HepG2 (cell line): ENCODE data around the gene PRR14. TPM values are rescaled to one million over a fixed set of nuclear protein-coding genes. Genes with fewer than 3 reads are reported as not detected.

ENCODE experiments used
- CBFB ChIP-seq: sonication (generic); formaldehyde crosslinking; IDR thresholded peaks from 2 replicates; pipeline ENCODE4 v1.4.0; 2020; ENCODE audit warnings: missing genetic modification reagents
- HDAC1 ChIP-seq: sonication (generic); formaldehyde crosslinking; IDR thresholded peaks from 2 replicates; pipeline ENCODE4 v1.5.1; 2020; ENCODE audit warnings: mild to moderate bottlenecking, missing genetic modification reagents
- HNRNPK ChIP-seq: fragments of 200-400 bp; formaldehyde crosslinking; IDR thresholded peaks from 2 replicates; pipeline ENCODE4 v1.6.1; 2018; ENCODE audit warnings: low read length, low read depth, moderate library complexity, mild to moderate bottlenecking; ENCODE audit not compliant: poor library complexity, severe bottlenecking
- HOXA5 ChIP-seq: sonication (generic); formaldehyde crosslinking; IDR thresholded peaks from 2 replicates; pipeline ENCODE4 v1.4.0; 2020; ENCODE audit warnings: missing genetic modification reagents
- MED1 ChIP-seq: sonication (generic); formaldehyde crosslinking; IDR thresholded peaks from 2 replicates; pipeline ENCODE4 v1.4.0; 2020; ENCODE audit warnings: missing genetic modification reagents
- NFIB ChIP-seq: sonication (generic); formaldehyde crosslinking; IDR thresholded peaks from 2 replicates; pipeline ENCODE4 v1.9.0; 2021; ENCODE audit warnings: missing genetic modification reagents, mild to moderate bottlenecking, borderline replicate concordance
- RBM39 ChIP-seq: fragments of 200-400 bp; formaldehyde crosslinking; IDR thresholded peaks from one replicate; pipeline ENCODE4 v1.6.1; 2018; ENCODE audit warnings: antibody characterized with exemption, mild to moderate bottlenecking, low read depth, low read length; ENCODE audit not compliant: poor library complexity, severe bottlenecking
- REL ChIP-seq: sonication (generic); formaldehyde crosslinking; conservative IDR thresholded peaks from 2 replicates; pipeline ENCODE4 v1.8.0; 2022; ENCODE audit warnings: mild to moderate bottlenecking, missing genetic modification reagents, moderate library complexity
- SRY ChIP-seq: sonication (generic); formaldehyde crosslinking; IDR thresholded peaks from 2 replicates; pipeline ENCODE4 v1.8.0; 2022; ENCODE audit warnings: mild to moderate bottlenecking, missing genetic modification reagents
- ZBTB1 ChIP-seq: sonication (generic); formaldehyde crosslinking; IDR thresholded peaks from 2 replicates; pipeline ENCODE4 v1.4.0; 2020; ENCODE audit warnings: missing genetic modification reagents, borderline replicate concordance
- ZBTB3 ChIP-seq: sonication (generic); formaldehyde crosslinking; IDR thresholded peaks from 2 replicates; pipeline ENCODE4 v1.4.0; 2020; ENCODE audit warnings: low read depth, mild to moderate bottlenecking, moderate library complexity, missing genetic modification reagents, borderline replicate concordance
- ZBTB7A ChIP-seq: sonication (generic); formaldehyde crosslinking; IDR thresholded peaks from 2 replicates; pipeline ENCODE4 v1.8.0; 2022; ENCODE audit warnings: mild to moderate bottlenecking, missing genetic modification reagents
- ZC3H13 ChIP-seq: sonication (generic); formaldehyde crosslinking; IDR thresholded peaks from 2 replicates; pipeline ENCODE4 v1.8.1; 2023; ENCODE audit warnings: mild to moderate bottlenecking, missing genetic modification reagents, moderate library complexity
- ZFP37 ChIP-seq: sonication (generic); formaldehyde crosslinking; IDR thresholded peaks from 2 replicates; pipeline ENCODE4 v1.4.0; 2020; ENCODE audit warnings: missing genetic modification reagents, borderline replicate concordance
- ZFY ChIP-seq: sonication (generic); formaldehyde crosslinking; IDR thresholded peaks from 2 replicates; pipeline ENCODE4 v1.4.0; 2020; ENCODE audit warnings: missing genetic modification reagents
- ZNF121 ChIP-seq: sonication (generic); formaldehyde crosslinking; IDR thresholded peaks from 2 replicates; pipeline ENCODE4 v1.5.0; 2020; ENCODE audit warnings: mild to moderate bottlenecking, missing genetic modification reagents
- ZNF234 ChIP-seq: sonication (generic); formaldehyde crosslinking; conservative IDR thresholded peaks from 2 replicates; pipeline ENCODE4 v1.5.1; 2020; ENCODE audit warnings: mild to moderate bottlenecking, missing genetic modification reagents
- ZNF841 ChIP-seq: sonication (generic); formaldehyde crosslinking; IDR thresholded peaks from 2 replicates; pipeline ENCODE4 v1.8.1; 2023; ENCODE audit warnings: missing genetic modification reagents, borderline replicate concordance
- polyA plus RNA-seq, 8 experiments: library from polyadenylated mRNA; depleted of rRNA in 3 of 8; stranded (reverse) in 7 of 8; unstranded in 1 of 8; fragments of >200 nt; fragmentation: Illumina TruSeq in 4 of 8; extraction: Trizol in 4 of 8; gene quantifications; 2 replicates each; pipeline versions ENCODE4 v1.2.1 to v1.2.3, GENCODE V29; 2011 to 2016; ENCODE audit warnings: low read depth in 4 of 8, missing spikeins in 1 of 8, mixed read lengths in 1 of 8; ENCODE audit not compliant: insufficient read depth in 1 of 8
- total RNA-seq, 5 experiments: library from RNA; depleted of rRNA; stranded (reverse); fragments of >200 nt; fragmentation: Illumina TruSeq; extraction: Trizol; gene quantifications; 2 replicates each; pipeline ENCODE4 v1.2.3, GENCODE V29; 2016; ENCODE audit warnings: low read depth in 1 of 5
- TF ChIP-seq, protein P1 (sequence below): sonication (generic); formaldehyde crosslinking; IDR thresholded peaks from 2 replicates; pipeline ENCODE4 v1.4.0; 2020; ENCODE audit warnings: mild to moderate bottlenecking, missing genetic modification reagents
- TF ChIP-seq, protein P2 (sequence below): IDR thresholded peaks from 2 replicates; pipeline ENCODE4 v1.6.1; 2018; ENCODE audit warnings: missing genetic modification reagents, mild to moderate bottlenecking, missing compliant biosample characterization
- TF ChIP-seq, protein P3 (sequence below): sonication (generic); formaldehyde crosslinking; IDR thresholded peaks from 2 replicates; pipeline ENCODE4 v1.4.0; 2020; ENCODE audit warnings: mild to moderate bottlenecking, low read depth, missing genetic modification reagents
- TF ChIP-seq, protein P4 (sequence below): sonication (generic); formaldehyde crosslinking; IDR thresholded peaks from 2 replicates; pipeline ENCODE4 v1.4.0; 2020; ENCODE audit warnings: missing genetic modification reagents, borderline replicate concordance

Gene PRR14
- total and polyA plus RNA-seq, 2 of the 13 experiments (the other 11 are each of a cell fraction or from before 2014, with no cell fraction given) = 8.4 to 11.0 TPM

DNA sequence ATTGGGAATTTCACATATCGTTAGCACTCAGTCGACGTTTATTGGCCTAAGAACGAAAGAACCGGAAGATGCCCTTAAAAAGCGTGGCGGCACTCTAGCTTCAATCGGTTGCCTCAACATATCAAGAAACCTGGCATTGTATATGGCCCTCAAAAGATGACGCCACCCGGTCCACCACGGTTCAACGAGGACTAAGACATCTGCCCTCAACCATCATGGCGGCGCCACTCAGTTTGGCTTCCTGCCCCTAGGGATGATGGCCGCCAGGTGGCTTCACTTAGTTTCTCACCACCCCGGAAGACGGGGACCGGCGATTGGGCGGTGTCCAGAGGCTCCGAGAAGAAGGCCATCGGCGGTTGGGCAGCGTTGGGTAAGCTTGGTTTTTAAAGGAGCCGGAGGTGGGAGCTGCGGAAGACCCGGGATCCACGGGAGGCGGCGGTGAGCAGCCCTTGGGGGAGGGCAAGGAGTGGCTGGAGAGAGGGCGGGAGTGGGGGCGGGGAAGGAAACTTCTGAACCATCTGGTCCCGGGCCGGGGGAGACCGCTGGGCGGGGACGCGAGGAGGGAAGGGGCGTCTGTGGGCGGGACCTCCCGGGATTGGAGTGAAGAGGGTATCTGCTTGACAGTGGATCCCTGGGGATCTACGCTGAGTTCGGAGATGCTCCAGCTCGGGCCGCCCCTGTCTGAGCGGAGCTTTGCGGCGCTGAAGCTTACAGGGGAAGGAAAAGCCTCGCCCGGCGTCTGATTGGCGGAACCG is at the start of gene PRR14 (continued):
- TF ChIP-seq, protein P1, sequence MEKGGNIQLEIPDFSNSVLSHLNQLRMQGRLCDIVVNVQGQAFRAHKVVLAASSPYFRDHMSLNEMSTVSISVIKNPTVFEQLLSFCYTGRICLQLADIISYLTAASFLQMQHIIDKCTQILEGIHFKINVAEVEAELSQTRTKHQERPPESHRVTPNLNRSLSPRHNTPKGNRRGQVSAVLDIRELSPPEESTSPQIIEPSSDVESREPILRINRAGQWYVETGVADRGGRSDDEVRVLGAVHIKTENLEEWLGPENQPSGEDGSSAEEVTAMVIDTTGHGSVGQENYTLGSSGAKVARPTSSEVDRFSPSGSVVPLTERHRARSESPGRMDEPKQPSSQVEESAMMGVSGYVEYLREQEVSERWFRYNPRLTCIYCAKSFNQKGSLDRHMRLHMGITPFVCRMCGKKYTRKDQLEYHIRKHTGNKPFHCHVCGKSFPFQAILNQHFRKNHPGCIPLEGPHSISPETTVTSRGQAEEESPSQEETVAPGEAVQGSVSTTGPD (CRISPR knock-in tag) = no peak
- TF ChIP-seq HOXA5 (CRISPR knock-in tag) (no peak; the same call in 1 of the 2 replicates), REL (no peak), ZBTB3 (CRISPR knock-in tag) (peak; percentile 73; the same call in 1 of the 2 replicates), ZNF841 (CRISPR knock-in tag) (no peak), SRY (CRISPR knock-in tag) (peak; percentile 75; the same call in 1 of the 2 replicates), NFIB (CRISPR knock-in tag) (no peak), ZBTB7A (CRISPR knock-in tag) (peak; percentile 51; the same call in 1 of the 2 replicates), ZFY (CRISPR knock-in tag) (peak; percentile 39), ZC3H13 (0 out of 2 replicates have a peak, but pooled peaks have one; percentile 39), ZNF234 (CRISPR knock-in tag) (no peak), ZFP37 (no peak), RBM39 (no peak), CBFB (no peak), MED1 (CRISPR knock-in tag) (peak; percentile 49), ZNF121 (CRISPR knock-in tag) (no peak), HDAC1 (CRISPR knock-in tag) (peak; percentile 4; the same call in 1 of the 2 replicates), HNRNPK (no peak), ZBTB1 (no peak)
- TF ChIP-seq, protein P2, sequence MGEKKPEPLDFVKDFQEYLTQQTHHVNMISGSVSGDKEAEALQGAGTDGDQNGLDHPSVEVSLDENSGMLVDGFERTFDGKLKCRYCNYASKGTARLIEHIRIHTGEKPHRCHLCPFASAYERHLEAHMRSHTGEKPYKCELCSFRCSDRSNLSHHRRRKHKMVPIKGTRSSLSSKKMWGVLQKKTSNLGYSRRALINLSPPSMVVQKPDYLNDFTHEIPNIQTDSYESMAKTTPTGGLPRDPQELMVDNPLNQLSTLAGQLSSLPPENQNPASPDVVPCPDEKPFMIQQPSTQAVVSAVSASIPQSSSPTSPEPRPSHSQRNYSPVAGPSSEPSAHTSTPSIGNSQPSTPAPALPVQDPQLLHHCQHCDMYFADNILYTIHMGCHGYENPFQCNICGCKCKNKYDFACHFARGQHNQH (CRISPR knock-in tag) = peak; percentile 60
- TF ChIP-seq, protein P3, sequence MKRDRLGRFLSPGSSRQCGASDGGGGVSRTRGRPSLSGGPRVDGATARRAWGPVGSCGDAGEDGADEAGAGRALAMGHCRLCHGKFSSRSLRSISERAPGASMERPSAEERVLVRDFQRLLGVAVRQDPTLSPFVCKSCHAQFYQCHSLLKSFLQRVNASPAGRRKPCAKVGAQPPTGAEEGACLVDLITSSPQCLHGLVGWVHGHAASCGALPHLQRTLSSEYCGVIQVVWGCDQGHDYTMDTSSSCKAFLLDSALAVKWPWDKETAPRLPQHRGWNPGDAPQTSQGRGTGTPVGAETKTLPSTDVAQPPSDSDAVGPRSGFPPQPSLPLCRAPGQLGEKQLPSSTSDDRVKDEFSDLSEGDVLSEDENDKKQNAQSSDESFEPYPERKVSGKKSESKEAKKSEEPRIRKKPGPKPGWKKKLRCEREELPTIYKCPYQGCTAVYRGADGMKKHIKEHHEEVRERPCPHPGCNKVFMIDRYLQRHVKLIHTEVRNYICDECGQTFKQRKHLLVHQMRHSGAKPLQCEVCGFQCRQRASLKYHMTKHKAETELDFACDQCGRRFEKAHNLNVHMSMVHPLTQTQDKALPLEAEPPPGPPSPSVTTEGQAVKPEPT (CRISPR knock-in tag) = 0 out of 2 replicates have a peak, but pooled peaks have one; percentile 20
- TF ChIP-seq, protein P4, sequence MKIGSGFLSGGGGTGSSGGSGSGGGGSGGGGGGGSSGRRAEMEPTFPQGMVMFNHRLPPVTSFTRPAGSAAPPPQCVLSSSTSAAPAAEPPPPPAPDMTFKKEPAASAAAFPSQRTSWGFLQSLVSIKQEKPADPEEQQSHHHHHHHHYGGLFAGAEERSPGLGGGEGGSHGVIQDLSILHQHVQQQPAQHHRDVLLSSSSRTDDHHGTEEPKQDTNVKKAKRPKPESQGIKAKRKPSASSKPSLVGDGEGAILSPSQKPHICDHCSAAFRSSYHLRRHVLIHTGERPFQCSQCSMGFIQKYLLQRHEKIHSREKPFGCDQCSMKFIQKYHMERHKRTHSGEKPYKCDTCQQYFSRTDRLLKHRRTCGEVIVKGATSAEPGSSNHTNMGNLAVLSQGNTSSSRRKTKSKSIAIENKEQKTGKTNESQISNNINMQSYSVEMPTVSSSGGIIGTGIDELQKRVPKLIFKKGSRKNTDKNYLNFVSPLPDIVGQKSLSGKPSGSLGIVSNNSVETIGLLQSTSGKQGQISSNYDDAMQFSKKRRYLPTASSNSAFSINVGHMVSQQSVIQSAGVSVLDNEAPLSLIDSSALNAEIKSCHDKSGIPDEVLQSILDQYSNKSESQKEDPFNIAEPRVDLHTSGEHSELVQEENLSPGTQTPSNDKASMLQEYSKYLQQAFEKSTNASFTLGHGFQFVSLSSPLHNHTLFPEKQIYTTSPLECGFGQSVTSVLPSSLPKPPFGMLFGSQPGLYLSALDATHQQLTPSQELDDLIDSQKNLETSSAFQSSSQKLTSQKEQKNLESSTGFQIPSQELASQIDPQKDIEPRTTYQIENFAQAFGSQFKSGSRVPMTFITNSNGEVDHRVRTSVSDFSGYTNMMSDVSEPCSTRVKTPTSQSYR (CRISPR knock-in tag) = peak; percentile 87; the same call in 1 of the 2 replicates
